DMS 273 (cell line): ENCODE data around the gene ID2.

Source experiments
- DNase-seq: peaks from one replicate; lab custom pipeline; 2025; ENCODE audit not compliant: unreplicated experiment; lab: John Stamatoyannopoulos, UW

ID2 gene

GRCh38 chr2:8682719-8683667 is 1.1 kb downstream of the ID2 start:
- peak; percentile 81 for DNase-seq

- DNase-seq = peak; percentile 72
Measured at GRCh38 chr2:8684540-8684877, 2.7 kb downstream of the ID2 start.

DNA sequence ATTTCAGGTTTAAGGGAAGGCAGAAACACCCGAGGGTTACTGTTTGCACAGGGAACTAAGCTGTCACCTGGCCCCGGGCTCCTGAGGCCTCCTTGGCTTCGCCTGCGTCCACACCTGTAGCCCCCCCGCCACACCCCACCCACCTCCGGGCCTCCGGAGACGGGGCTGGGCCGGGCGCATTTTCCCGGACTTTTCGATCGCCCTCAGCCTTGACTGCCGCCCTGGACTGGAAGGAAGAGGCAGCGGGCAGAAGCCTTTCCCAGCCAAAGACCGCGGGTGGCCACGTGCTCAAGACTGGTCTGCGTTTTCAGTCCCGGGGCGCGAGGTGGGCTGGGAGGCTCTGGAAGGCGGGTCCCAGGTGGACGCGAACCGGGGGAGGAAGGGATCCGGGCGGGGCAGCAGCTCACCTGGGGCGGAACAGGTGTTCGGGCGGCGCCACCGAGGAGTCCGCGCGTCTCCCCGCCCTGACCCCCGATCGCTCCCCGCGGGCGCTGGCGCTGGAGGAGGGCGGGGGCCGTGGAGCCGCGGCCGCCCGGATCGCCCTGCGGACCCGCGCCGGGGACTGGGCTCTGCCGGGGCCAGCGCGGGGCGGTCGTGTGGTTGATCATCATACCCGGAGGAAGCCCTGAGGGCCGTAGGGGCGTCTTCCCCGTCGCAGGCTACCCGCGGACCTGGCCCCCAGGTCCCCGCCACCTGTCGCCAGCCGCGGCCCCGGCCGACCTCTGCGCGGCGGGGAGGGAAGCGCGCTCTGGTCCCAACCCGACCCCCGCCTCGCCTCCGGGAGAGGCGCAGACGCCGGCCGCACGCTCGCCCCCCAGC is 3.2 kb downstream of the ID2 start:
- peak; percentile 75 for DNase-seq

- DNase-seq = peak; percentile 90
Measured at GRCh38 chr2:8685697-8686358, 4.0 kb downstream of the ID2 start.

GRCh38 chr2:8691859-8692437 is 10.1 kb downstream of the ID2 start:
- DNase-seq = no peak

DNA sequence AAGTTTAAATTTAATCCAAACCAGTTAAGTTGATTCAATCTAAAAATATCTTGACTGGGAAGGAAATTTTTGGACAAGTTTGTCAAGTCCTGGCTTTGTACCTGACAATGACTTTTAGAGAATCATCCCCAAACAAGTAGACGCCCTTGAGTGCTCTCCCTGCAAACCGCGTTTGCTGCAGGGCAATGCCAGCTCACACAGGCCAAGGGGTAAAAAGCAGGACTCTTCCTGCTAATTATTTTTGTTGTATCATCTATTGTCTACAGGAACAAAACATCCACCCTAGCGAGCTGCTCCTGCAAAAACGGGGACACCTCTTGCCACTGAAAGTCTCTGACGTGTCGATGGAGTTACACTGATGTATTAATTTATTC is 10.9 kb downstream of the ID2 start:
- no peak for DNase-seq

- DNase-seq = peak; percentile 67
Measured at GRCh38 chr2:8693157-8693821, 11.4 kb downstream of the ID2 start.

- no peak for DNase-seq
Measured at GRCh38 chr2:8694737-8695136, 12.9 kb downstream of the ID2 start.

DNA sequence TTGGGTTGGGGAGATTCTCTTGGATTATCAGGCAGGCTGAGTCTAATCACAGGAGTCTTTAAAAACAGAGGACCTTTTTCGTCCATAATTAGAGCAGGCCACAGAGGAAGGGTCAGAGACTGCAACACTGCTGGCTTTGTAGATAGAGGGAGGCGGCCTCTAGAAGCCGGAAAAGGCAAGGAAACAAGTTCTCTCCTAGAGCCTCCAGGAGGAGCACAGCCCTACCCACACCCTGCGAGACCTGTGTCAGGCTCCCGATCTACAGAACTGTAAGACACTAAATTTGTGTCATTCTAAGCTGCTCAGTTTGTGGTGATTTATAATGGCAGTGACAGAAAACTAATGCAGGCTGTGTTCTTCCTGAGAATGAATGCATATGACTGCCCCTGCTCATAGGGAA is 15.3 kb downstream of the ID2 start:
- no peak for DNase-seq

DNA sequence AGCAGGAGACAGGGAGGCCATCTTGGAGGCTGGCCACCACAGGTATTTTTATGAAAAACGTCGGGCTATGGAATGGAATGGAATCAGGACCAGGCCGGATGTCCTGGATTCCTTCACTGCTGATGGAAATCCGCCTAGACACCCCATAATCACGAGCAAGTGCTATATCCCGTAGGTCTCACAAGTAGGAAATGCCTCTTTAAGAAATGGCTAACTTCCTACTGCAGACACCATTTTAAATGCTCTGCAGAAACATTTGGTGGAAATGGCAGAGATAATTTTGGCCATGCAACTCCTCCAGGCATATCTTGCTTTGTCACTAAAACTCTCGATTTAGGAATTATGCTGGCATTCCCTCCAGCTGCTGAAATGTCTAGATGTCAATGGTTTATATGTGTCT is 18.0 kb downstream of the ID2 start:
- no peak for DNase-seq

DNA sequence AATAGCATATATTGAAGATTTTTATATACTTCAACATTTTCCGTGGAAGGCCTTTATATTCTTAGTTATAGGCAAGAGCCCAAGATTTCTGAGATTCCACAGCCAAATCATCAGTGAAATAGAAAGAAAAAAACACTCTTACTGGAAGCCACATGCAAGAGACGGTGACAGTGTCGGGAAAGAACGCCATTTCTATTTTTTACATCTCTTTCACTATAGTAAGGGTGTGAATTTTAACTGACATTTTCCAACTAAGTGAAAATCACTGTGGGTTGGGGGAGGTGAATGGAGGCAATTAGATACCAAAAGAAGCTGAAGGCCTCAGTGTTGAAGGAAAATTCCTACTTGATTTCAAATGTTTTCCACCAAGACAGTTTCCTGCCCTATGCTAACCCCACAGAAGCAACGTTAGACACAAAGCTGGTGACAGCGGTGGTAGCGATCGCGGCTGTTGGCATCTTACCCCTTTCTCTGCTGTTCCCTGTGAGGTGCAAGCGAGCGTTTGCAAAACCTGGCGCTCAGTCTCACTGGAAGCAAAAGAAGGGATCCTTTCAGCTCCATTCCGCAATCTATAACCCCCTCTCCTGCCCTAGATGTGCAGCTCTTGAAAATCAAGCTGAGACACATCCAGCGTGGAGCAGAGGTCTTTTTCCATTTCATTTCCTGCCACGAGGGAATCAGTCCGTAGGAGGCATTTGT is 20.0 kb downstream of the ID2 start:
- no peak for DNase-seq

- DNase-seq = no peak
Measured at GRCh38 chr2:8704906-8705305, 23.1 kb downstream of the ID2 start.

DNA sequence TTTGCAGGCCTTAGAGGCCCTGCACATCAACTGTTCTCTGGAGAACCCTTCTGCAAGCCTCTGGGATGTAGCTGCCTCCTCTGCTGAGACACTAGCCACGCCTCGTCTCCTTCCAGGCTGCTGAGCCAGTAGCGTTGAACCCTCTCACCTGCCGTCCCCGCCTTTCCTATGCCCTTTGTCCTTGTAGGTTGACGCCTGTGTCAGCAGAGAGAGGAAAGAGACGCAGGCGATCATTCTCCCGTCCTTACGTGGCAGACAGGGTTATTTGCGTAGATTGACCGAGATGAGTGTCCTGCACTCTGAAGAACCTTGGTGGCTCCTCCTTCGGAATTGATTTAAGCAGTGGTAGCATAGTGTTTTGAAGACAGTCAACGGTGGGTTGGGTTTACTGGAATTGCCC is 27.8 kb downstream of the ID2 start:
- no peak for DNase-seq

- no peak for DNase-seq
Measured at GRCh38 chr2:8710951-8711350, 29.1 kb downstream of the ID2 start.

DNA sequence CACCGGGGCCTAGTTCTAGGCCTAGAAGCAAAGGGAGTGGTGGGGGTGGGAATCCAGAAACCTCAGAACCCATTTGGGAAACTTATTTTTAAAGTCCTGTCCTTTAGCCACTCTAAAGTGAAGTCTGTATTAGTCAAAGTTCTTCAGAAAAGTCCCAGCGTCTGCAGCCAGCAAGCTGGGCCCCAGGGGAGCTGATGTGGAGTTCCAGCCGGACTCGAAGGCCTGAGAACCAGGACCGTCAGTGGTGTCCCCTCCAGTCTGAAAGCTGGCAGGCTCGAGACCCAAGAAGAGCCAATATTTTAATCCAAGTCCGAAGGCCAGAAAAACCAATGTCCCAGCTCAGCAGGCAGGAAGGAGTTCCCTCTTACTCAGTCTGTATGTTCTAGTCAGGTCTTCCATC is 32.4 kb downstream of the ID2 start:
- DNase-seq = no peak

DNA sequence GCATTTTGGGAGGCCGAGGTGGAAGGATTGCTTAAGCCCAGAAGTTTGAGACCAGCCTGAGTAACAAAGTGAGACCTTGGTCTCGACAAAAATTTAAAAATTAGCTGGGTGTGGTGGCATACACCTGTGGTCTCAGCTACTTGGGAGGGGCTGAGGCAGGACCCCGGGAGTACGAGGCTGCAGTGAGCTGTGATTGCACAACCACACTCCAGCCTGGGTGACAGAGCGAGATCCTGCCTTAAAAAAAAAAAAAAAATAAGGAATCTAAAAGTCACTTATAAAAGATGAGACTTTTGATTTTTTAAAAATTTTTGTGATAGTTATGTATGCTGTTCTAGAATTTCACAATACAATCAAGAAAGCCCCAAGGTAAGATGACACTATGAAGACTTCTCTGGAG is 33.1 kb downstream of the ID2 start:
- no peak for DNase-seq

DNA sequence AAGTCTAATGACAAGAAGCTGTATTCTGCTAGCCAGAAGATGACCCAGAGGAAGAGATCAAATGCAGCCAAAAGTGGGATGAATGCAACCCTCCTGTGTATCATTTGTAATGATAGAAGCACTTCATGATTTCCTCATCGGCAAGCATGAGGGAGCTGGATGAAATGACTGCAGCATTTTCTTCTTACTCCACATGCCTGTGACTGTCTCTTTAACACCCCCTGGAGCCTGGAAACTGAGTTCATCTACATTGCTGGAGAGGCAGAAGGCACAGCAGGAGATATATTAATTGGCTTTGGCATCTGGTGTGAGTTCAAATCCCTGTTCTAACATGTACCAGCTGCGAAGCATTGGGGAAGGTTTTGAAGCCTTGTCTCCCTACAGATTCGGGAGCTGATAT is 37.7 kb downstream of the ID2 start:
- peak; percentile 69 for DNase-seq

- no peak for DNase-seq
Measured at GRCh38 chr2:8720741-8721140, 38.9 kb downstream of the ID2 start.

- no peak for DNase-seq
Measured at GRCh38 chr2:8721410-8721809, 39.6 kb downstream of the ID2 start.

- DNase-seq = no peak
Measured at GRCh38 chr2:8722986-8723385, 41.1 kb downstream of the ID2 start.
